Motor neuron (in vitro differentiated cells): ENCODE measurements around the gene MAD2L2. TPM values are rescaled to one million over a fixed set of nuclear protein-coding genes. Genes with fewer than 3 reads are reported as not detected.
A peak's percentile ranks its signal among the peaks of the same experiment; 100 is the strongest.

Experiments
- ATAC-seq, 8 experiments: fragments of 200-7000 bp; cut with Tn5 transposase; replicated peaks in 6 of 8; 2 replicates each; pipeline ENCODE4 v1.8.0; 2021; ENCODE audit warnings: mild to moderate bottlenecking in 8 of 8, moderate library complexity in 8 of 8
- H3K27ac ChIP-seq, 2 donors: fragments of 250-450 bp; sonication (Bioruptor Pico); 2 replicates each; pipeline ENCODE4 v1.9.0; 2021; ENCODE audit warnings: antibody characterized with exemption in 2 of 2, mild to moderate bottlenecking in 2 of 2, moderate library complexity in 1 of 2
- H3K4me1 ChIP-seq, 2 donors: fragments of 250-450 bp; sonication (Bioruptor Pico); replicated peaks in 1 of 2; 2 replicates each; pipeline ENCODE4 v1.6.1; 2021; ENCODE audit warnings: antibody characterized with exemption in 2 of 2, mild to moderate bottlenecking in 2 of 2, moderate library complexity in 1 of 2
- H3K4me3 ChIP-seq, 5 donors: fragments of 250-450 bp; sonication (Bioruptor Pico); 2 replicates each; pipeline ENCODE4 v1.9.0; 2021; ENCODE audit warnings: antibody characterized with exemption in 5 of 5, mild to moderate bottlenecking in 5 of 5, moderate library complexity in 4 of 5
- WGBS, 10 experiments: fragments of 450-650 bp; shearing (Covaris generic); methylation state at CpG; one replicate each; pipeline ENCODE4 v1.0.0; 2022; 5-methylcytosine and 5-hydroxymethylcytosine counted together
- in situ Hi-C, 9 experiments: fragments of 400-800 bp; cut with MboI; loops; one replicate each; pipeline ENCODE4 v1.15.0; 2021; ENCODE audit warnings: low sequenced_read_pairs in 9 of 9, low pct_unique_long_range_greater_than_20kb in 2 of 9; ENCODE audit not compliant: unreplicated experiment in 9 of 9
- total RNA-seq, 8 experiments: library from RNA; unstranded; fragments of 300-600 nt; gene quantifications; 2 replicates each; pipeline versions ENCODE4 v1.2.3 to v1.2.4, GENCODE V29; 2022

Gene MAD2L2
- total RNA-seq, 8 experiments from 2014 or later, result 22.2 to 164 (median 107) TPM

- peaks cover 15 to 19% of the 10 kb centered on the region in 2 donors for H3K4me1 ChIP-seq
- peak overlapping the region; percentile 17 for H3K27ac ChIP-seq
- ATAC-seq, result peak; percentile 67 to 84 (median 78)
- in situ Hi-C loops, result loop anchor here in 3 of 9 experiments (10.0 kb wide), 2 partner anchors 55 to 65 kb away; partner anchors contain the start of genes FBXO6 (in 2 of the 3), FBXO2 (in 1 of the 3) and FBXO44 (in 1 of the 3)
- 0 to 47% (median 26%) methylated on average over 1 to 36 of the region's 44 CpGs for WGBS, 10 experiments
- H3K4me3 ChIP-seq, result no peak overlapping the region
Measured at GRCh38 chr1:11719313-11720032, 38.5 kb upstream of the MAD2L2 start.

- peak in 5 of 8 experiments; percentile 25 to 89 (median 79) for ATAC-seq
- in situ Hi-C loops, result loop anchor here in 2 of 9 experiments (10.0 kb wide), 2 partner anchors 50 to 60 kb away; partner anchors contain the start of genes FBXO2 (in 1 of the 2), FBXO44 (in 1 of the 2) and FBXO6 (in 1 of the 2)
Measured at GRCh38 chr1:11714831-11715575, 34.1 kb upstream of the MAD2L2 start.

GRCh38 chr1:11713095-11713494 is 32.1 kb upstream of the MAD2L2 start:
- Histone ChIP-seq H3K4me3 (no peak overlapping the region), H3K4me1 (peaks cover 8 to 16% of the 10 kb centered on the region in 2 donors), H3K27ac (no peak overlapping the region)
- ATAC-seq, result no peak
- in situ Hi-C loops, result loop anchor here in 2 of 9 experiments (10.0 kb wide), 2 partner anchors 48 to 58 kb away; partner anchors contain the start of genes FBXO2 (in 1 of the 2), FBXO44 (in 1 of the 2) and FBXO6 (in 1 of the 2)
- 33 to 100% (median 86%) methylated on average over 1 to 10 of the region's 11 CpGs; no CpG with 5 or more reads in 1 of the 10 experiments for WGBS, 10 experiments

More at GRCh38 chr1:11714831-11715575, 34.1 kb upstream of the MAD2L2 start:
- Histone ChIP-seq H3K4me3 (no peak overlapping the region), H3K4me1 (peaks cover 15 to 21% of the 10 kb centered on the region in 2 donors), H3K27ac (peak overlapping the region; percentile 28 to 48)
- WGBS, 10 experiments, result 20 to 100% (median 74%) methylated on average over 1 to 19 of the region's 24 CpGs; no CpG with 5 or more reads in 4 of the 10 experiments

GRCh38 chr1:11712285-11712684 is 31.3 kb upstream of the MAD2L2 start:
- no peak overlapping the region for H3K27ac ChIP-seq
- no peak for ATAC-seq
- in situ Hi-C loops, result loop anchor here in 2 of 9 experiments (10.0 kb wide), 2 partner anchors 47 to 57 kb away; partner anchors contain the start of genes FBXO2 (in 1 of the 2), FBXO44 (in 1 of the 2) and FBXO6 (in 1 of the 2)
- H3K4me1 ChIP-seq, result peaks cover 16 to 24% of the 10 kb centered on the region in 2 donors
- 0 to 100% (median 100%) methylated on average over 1 to 6 of the region's 8 CpGs; no CpG with 5 or more reads in 4 of the 10 experiments for WGBS, 10 experiments
- no peak overlapping the region for H3K4me3 ChIP-seq

GRCh38 chr1:11711490-11711889 is 30.5 kb upstream of the MAD2L2 start:
- H3K4me3 ChIP-seq, result no peak overlapping the region
- WGBS, 10 experiments, result 40 to 100% (median 96%) methylated on average over 1 to 3 of the region's 5 CpGs; no CpG with 5 or more reads in 4 of the 10 experiments
- H3K27ac ChIP-seq, result no peak overlapping the region
- peaks cover 24 to 31% of the 10 kb centered on the region in 2 donors for H3K4me1 ChIP-seq
- in situ Hi-C loops, result loop anchor here in 2 of 9 experiments (10.0 kb wide), 2 partner anchors 47 to 57 kb away; partner anchors contain the start of genes FBXO2 (in 1 of the 2), FBXO44 (in 1 of the 2) and FBXO6 (in 1 of the 2)
- ATAC-seq, result no peak

- Histone ChIP-seq H3K27ac (no peak overlapping the region), H3K4me1 (peaks cover 43% of the 10 kb centered on the region in 2 donors), H3K4me3 (no peak overlapping the region)
- in situ Hi-C loops, result no loop called here
- no peak for ATAC-seq
- 0 to 97% (median 70%) methylated on average over 1 to 10 of the region's 11 CpGs; no CpG with 5 or more reads in 2 of the 10 experiments for WGBS, 10 experiments
Measured at GRCh38 chr1:11708554-11709350, 27.8 kb upstream of the MAD2L2 start.

- peaks cover 53% of the 10 kb centered on the region in 2 donors for H3K4me1 ChIP-seq
- WGBS, 10 experiments, result 40 to 100% (median 87%) methylated on average over 1 to 13 of the region's 17 CpGs; no CpG with 5 or more reads in 5 of the 10 experiments
- in situ Hi-C loops, result no loop called here
- H3K27ac ChIP-seq, result peak overlapping the region in 1 of 2 donors; percentile 53
- H3K4me3 ChIP-seq, result no peak overlapping the region
- peak in 6 of 8 experiments; percentile 11 to 72 (median 46) for ATAC-seq
Measured at GRCh38 chr1:11707621-11708276, 26.8 kb upstream of the MAD2L2 start.

- in situ Hi-C loops, result no loop called here
- no peak for ATAC-seq
- peaks cover 67 to 68% of the 10 kb centered on the region in 2 donors for H3K4me1 ChIP-seq
- H3K27ac ChIP-seq, result peak overlapping the region in 1 of 2 donors; percentile 51
- no peak overlapping the region for H3K4me3 ChIP-seq
- 0 to 100% (median 80%) methylated on average over 1 to 2 of the region's 14 CpGs; no CpG with 5 or more reads in 7 of the 10 experiments for WGBS, 10 experiments
Measured at GRCh38 chr1:11706292-11706691, 25.3 kb upstream of the MAD2L2 start.

- Histone ChIP-seq H3K4me3 (no peak overlapping the region), H3K27ac (peak overlapping the region; percentile 51 to 55), H3K4me1 (peaks cover 74 to 75% of the 10 kb centered on the region in 2 donors)
- in situ Hi-C loops, result no loop called here
- 33 to 66% (median 53%) methylated on average over 1 to 9 of the region's 9 CpGs; no CpG with 5 or more reads in 2 of the 10 experiments for WGBS, 10 experiments
- ATAC-seq, result no peak
Measured at GRCh38 chr1:11705596-11705995, 24.6 kb upstream of the MAD2L2 start.

- 0 to 57% (median 33%) methylated on average over 2 to 11 of the region's 22 CpGs; no CpG with 5 or more reads in 3 of the 10 experiments for WGBS, 10 experiments
- Histone ChIP-seq H3K27ac (peak overlapping the region; percentile 55 to 68), H3K4me3 (no peak overlapping the region), H3K4me1 (peaks cover 81 to 82% of the 10 kb centered on the region in 2 donors)
- ATAC-seq, result peak in 5 of 8 experiments; percentile 36 to 68 (median 43)
- in situ Hi-C loops, result no loop called here
Measured at GRCh38 chr1:11704691-11705475, 23.9 kb upstream of the MAD2L2 start.

GRCh38 chr1:11704194-11704529 is 23.2 kb upstream of the MAD2L2 start:
- Histone ChIP-seq H3K27ac (peak overlapping the region; percentile 55 to 68), H3K4me3 (no peak overlapping the region), H3K4me1 (peaks cover 83 to 84% of the 10 kb centered on the region in 2 donors)
- WGBS, 10 experiments, result 4 to 60% (median 20%) methylated on average over 1 to 5 of the region's 11 CpGs; no CpG with 5 or more reads in 3 of the 10 experiments
- ATAC-seq, result peak in 5 of 8 experiments; percentile 16 to 45 (median 42)
- in situ Hi-C loops, result no loop called here
